IMR-90 (cell line): ENCODE results near the gene CACNA1D. TPM values are rescaled to one million over a fixed set of nuclear protein-coding genes. Genes with fewer than 3 reads are reported as not detected.

Source experiments
- ATAC-seq: fragments of 200-7000 bp; cut with Tn5 transposase; 2 replicates; pipeline ENCODE4 v1.9.1; 2020; ENCODE audit warnings: low read depth, mild to moderate bottlenecking, moderate library complexity
- BruUV-seq: library from RNA; stranded (reverse); fragments of 400-500 nt; replicated peaks from 2 replicates; lab custom pipeline; 2021; lab: Mats Ljungman, UMichigan
- CTCF ChIA-PET: fragments of 300-600 bp; formaldehyde crosslinking; extraction: SDS; loops from one replicate; lab custom pipeline; 2021; ENCODE audit warnings: antibody characterized with exemption; lab: Yijun Ruan, JAX
- POLR2A ChIA-PET: fragments of 300-600 bp; sonication (Branson Sonifier 250); formaldehyde crosslinking; loops from one replicate; lab custom pipeline; 2022; ENCODE audit warnings: antibody characterized with exemption; ENCODE audit not compliant: unreplicated experiment; lab: Charles Lee
- DNase-seq: peaks from one replicate; pipeline ENCODE4 v3.0.0; 2013
- H2AFZ ChIP-seq: replicated peaks from 2 replicates; pipeline ENCODE3; 2013; ENCODE audit warnings: low read length, mild to moderate bottlenecking; ENCODE audit not compliant: poor library complexity
- H2AK5ac ChIP-seq: 2 replicates; pipeline ENCODE4 v1.6.1; 2013; ENCODE audit warnings: low read depth, low read length, inconsistent platforms
- H2AK9ac ChIP-seq: replicated peaks from 2 replicates; pipeline ENCODE3; 2013; ENCODE audit warnings: mild to moderate bottlenecking, low read depth, low read length, moderate library complexity; ENCODE audit not compliant: poor library complexity
- H2BK120ac ChIP-seq: 2 replicates; pipeline ENCODE4 v1.6.1; 2013; ENCODE audit warnings: low read depth, low read length, inconsistent platforms
- H2BK15ac ChIP-seq: 3 replicates; pipeline ENCODE4 v1.6.1; 2013; ENCODE audit warnings: low read depth, low read length, inconsistent platforms
- H2BK20ac ChIP-seq: 2 replicates; pipeline ENCODE4 v1.6.1; 2013; ENCODE audit warnings: low read depth, mild to moderate bottlenecking, inconsistent platforms, low read length, moderate library complexity
- H2BK5ac ChIP-seq: 2 replicates; pipeline ENCODE4 v1.6.1; 2013; ENCODE audit warnings: mild to moderate bottlenecking, low read depth, low read length, inconsistent platforms; ENCODE audit not compliant: poor library complexity, severe bottlenecking
- H3K14ac ChIP-seq: replicated peaks from 2 replicates; pipeline ENCODE4 v1.6.1; 2013; ENCODE audit warnings: low read depth, low read length, inconsistent platforms
- H3K18ac ChIP-seq: 2 replicates; pipeline ENCODE4 v1.6.1; 2013; ENCODE audit warnings: low read depth, low read length, control low read depth
- H3K23ac ChIP-seq: 2 replicates; pipeline ENCODE4 v1.6.1; 2013; ENCODE audit warnings: low read depth, low read length, inconsistent platforms
- H3K27ac ChIP-seq: 2 replicates; pipeline ENCODE4 v1.5.1; 2013; ENCODE audit warnings: mild to moderate bottlenecking, control low read depth, low read length; ENCODE audit not compliant: insufficient read depth
- H3K27me3 ChIP-seq: 2 replicates; pipeline ENCODE4 v1.6.1; 2013; ENCODE audit warnings: low read length; ENCODE audit not compliant: control insufficient read depth, insufficient read depth
- H3K36me3 ChIP-seq: 2 replicates; pipeline ENCODE4 v1.6.1; 2013; ENCODE audit warnings: low read length, mixed read lengths; ENCODE audit not compliant: control insufficient read depth, insufficient read depth
- H3K4ac ChIP-seq: 2 replicates; pipeline ENCODE4 v1.6.1; 2013; ENCODE audit warnings: low read depth, low read length, inconsistent platforms
- H3K4me1 ChIP-seq: 2 replicates; pipeline ENCODE4 v1.6.1; 2013; ENCODE audit warnings: low read length, mixed read lengths; ENCODE audit not compliant: control insufficient read depth, insufficient read depth
- H3K4me2 ChIP-seq: 2 replicates; pipeline ENCODE4 v1.6.1; 2013; ENCODE audit warnings: low read depth, mild to moderate bottlenecking, control low read depth, low read length, moderate library complexity
- H3K4me3 ChIP-seq: 2 replicates; pipeline ENCODE4 v1.5.1; 2013; ENCODE audit warnings: low read depth, mild to moderate bottlenecking, control low read depth, low read length, moderate library complexity; ENCODE audit not compliant: insufficient read depth
- H3K56ac ChIP-seq: 2 replicates; pipeline ENCODE4 v1.6.1; 2013; ENCODE audit warnings: low read length, inconsistent platforms; ENCODE audit not compliant: insufficient read depth; ENCODE audit errors: extremely low read depth
- H3K79me1 ChIP-seq, 2 experiments: 2 replicates each; pipeline ENCODE4 v1.6.1; 2013; ENCODE audit warnings: low read length in 2 of 2, inconsistent platforms in 1 of 2, low read depth in 1 of 2
- H3K9ac ChIP-seq: 2 replicates; pipeline ENCODE4 v1.6.1; 2013; ENCODE audit warnings: low read depth, low read length, control low read depth
- H3K9me1 ChIP-seq: 2 replicates; pipeline ENCODE4 v1.6.1; 2013; ENCODE audit warnings: low read length, inconsistent platforms; ENCODE audit not compliant: insufficient read depth
- H3K9me3 ChIP-seq: 2 replicates; pipeline ENCODE4 v1.6.1; 2013; ENCODE audit warnings: low read length; ENCODE audit not compliant: control insufficient read depth, insufficient read depth
- H4K20me1 ChIP-seq: 2 replicates; pipeline ENCODE4 v1.6.1; 2013; ENCODE audit warnings: low read length, inconsistent platforms; ENCODE audit not compliant: insufficient read depth
- H4K5ac ChIP-seq: 2 replicates; pipeline ENCODE4 v1.6.1; 2013; ENCODE audit warnings: mild to moderate bottlenecking, low read depth, low read length, control low read depth
- H4K8ac ChIP-seq, 2 experiments: 2 replicates each; pipeline ENCODE4 v1.6.1; 2013; ENCODE audit warnings: low read depth in 2 of 2, low read length in 2 of 2, control low read depth in 1 of 2, inconsistent platforms in 1 of 2
- H4K91ac ChIP-seq: 2 replicates; pipeline ENCODE4 v1.6.1; 2013; ENCODE audit warnings: low read depth, low read length, inconsistent platforms; ENCODE audit not compliant: insufficient read depth
- BHLHE40 ChIP-seq: fragments of 150-350 bp; IDR thresholded peaks from 2 replicates; pipeline ENCODE4 v1.6.1; 2016; ENCODE audit warnings: mild to moderate bottlenecking, low read depth, low read length
- CEBPB ChIP-seq: IDR thresholded peaks from 2 replicates; pipeline ENCODE4 v1.6.1; 2012; ENCODE audit warnings: low read depth, low read length, improper control_type of control experiment
- FOS ChIP-seq: fragments of 150-350 bp; IDR thresholded peaks from 2 replicates; pipeline ENCODE4 v1.6.1; 2016; ENCODE audit warnings: low read depth, low read length
- MAFK ChIP-seq: IDR thresholded peaks from 2 replicates; pipeline ENCODE4 v1.6.1; 2012; ENCODE audit warnings: low read depth, low read length, improper control_type of control experiment
- MAZ ChIP-seq: IDR thresholded peaks from 2 replicates; pipeline ENCODE4 v1.6.1; 2012; ENCODE audit warnings: low read depth, mild to moderate bottlenecking, low read length, improper control_type of control experiment, moderate library complexity, borderline replicate concordance
- MXI1 ChIP-seq: IDR thresholded peaks from 2 replicates; pipeline ENCODE4 v1.6.1; 2012; ENCODE audit warnings: low read depth, mild to moderate bottlenecking, low read length, moderate library complexity, borderline replicate concordance
- NFE2L2 ChIP-seq: fragments of 150-350 bp; IDR thresholded peaks from 2 replicates; pipeline ENCODE4 v1.6.1; 2016; ENCODE audit warnings: low read depth, mild to moderate bottlenecking, low read length
- RAD21 ChIP-seq: IDR thresholded peaks from 2 replicates; pipeline ENCODE4 v1.6.1; 2012; ENCODE audit warnings: low read length, improper control_type of control experiment
- RCOR1 ChIP-seq: IDR thresholded peaks from 2 replicates; pipeline ENCODE4 v1.6.1; 2012; ENCODE audit warnings: mild to moderate bottlenecking, low read length, improper control_type of control experiment; ENCODE audit not compliant: insufficient replicate concordance
- RFX5 ChIP-seq: IDR thresholded peaks from 2 replicates; pipeline ENCODE4 v1.8.0; 2012; ENCODE audit warnings: low read depth, mild to moderate bottlenecking, low read length, moderate library complexity
- SMC3 ChIP-seq: fragments of 150-350 bp; IDR thresholded peaks from 2 replicates; pipeline ENCODE4 v1.6.1; 2016; ENCODE audit warnings: low read depth, mild to moderate bottlenecking, antibody characterized with exemption, low read length, moderate library complexity
- WGBS, 2 experiments: methylation state at CpG; one replicate each; pipeline versions ENCODE4 v1.1.5 to v1.1.7; 2013; ENCODE audit warnings: missing lambda C conversion rate in 2 of 2; ENCODE audit not compliant: insufficient read length in 1 of 2; ENCODE audit errors: extremely low coverage in 2 of 2; 5-methylcytosine and 5-hydroxymethylcytosine counted together
- dilution Hi-C: fragments of 300-500 bp; cut with HindIII; formaldehyde crosslinking; loops from one replicate; pipeline ENCODE4 v1.14.3; 2018; ENCODE audit warnings: low sequenced_read_pairs; ENCODE audit not compliant: unreplicated experiment
- in situ Hi-C: fragments of 300-500 bp; cut with MboI; formaldehyde crosslinking; loops from 3 replicates; pipeline ENCODE4 v1.14.3; 2019; ENCODE audit warnings: low sequenced_read_pairs, inconsistent platforms, mixed read lengths
- intact Hi-C: fragments of 100-400 bp; cut with micrococcal nuclease; formaldehyde crosslinking; loops from 2 replicates; pipeline ENCODE4 v1.10.0; 2022
- polyA plus RNA-seq, 3 experiments: library from polyadenylated mRNA; depleted of rRNA; stranded (reverse); fragments of >200 nt; gene quantifications; 2 replicates each; pipeline ENCODE4 v1.2.3, GENCODE V29; 2012; ENCODE audit warnings: low replicate concordance in 1 of 3
- total RNA-seq: library from RNA; depleted of rRNA; stranded (reverse); fragments of >200 nt; gene quantifications from 2 replicates; pipeline ENCODE4 v1.2.3, GENCODE V29; 2012
- TF ChIP-seq, protein P1 (sequence below): fragments of 150-350 bp; IDR thresholded peaks from 2 replicates; pipeline ENCODE4 v1.6.1; 2016; ENCODE audit warnings: low read depth, mild to moderate bottlenecking, low read length, moderate library complexity, borderline replicate concordance
- TF ChIP-seq, protein P2 (sequence below): fragments of 150-350 bp; IDR thresholded peaks from 2 replicates; pipeline ENCODE4 v1.6.1; 2017; ENCODE audit warnings: mild to moderate bottlenecking, antibody characterized with exemption, low read length, low read depth
- TF ChIP-seq, protein P3 (sequence below): conservative IDR thresholded peaks from 2 replicates; pipeline ENCODE4 v1.5.1; 2012; ENCODE audit warnings: mild to moderate bottlenecking, low read depth, low read length, improper control_type of control experiment

Gene CACNA1D
- total and polyA plus RNA-seq, 2 of the 4 experiments (the other 2 are of a cell fraction): 0.07 TPM; not detected in 1

DNA sequence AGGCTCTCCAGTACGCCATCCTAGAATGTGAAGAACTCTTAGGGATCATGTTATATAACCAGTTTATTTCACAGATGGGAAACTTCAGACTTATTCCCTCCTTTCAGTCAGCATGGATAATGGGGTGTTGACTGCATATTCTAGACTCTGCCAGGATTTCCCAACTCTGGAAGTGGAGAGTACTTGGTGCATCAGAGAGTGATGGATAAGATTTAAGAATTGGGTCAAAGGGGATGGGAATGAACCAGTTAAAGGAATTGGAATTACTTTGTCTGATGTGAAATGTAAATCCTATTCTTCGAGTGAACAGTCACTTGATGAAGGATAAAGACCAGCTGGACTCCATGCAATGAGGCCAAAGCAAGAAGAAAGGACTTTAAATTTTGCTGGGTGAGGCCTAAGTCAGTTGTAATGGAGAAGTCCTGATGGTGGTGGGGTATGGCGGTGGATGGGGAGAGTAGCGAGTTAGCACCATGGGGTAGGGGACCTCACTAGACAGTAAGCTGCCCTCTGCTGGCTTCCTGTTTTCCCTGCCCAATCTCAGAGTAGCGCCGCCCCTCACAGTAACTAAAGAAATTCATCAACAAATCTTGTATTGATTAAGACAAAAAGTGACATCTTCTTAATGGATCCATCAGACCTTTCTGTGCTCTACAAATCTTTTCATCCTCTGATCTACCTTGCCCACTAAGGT lies 7.3 kb upstream of the CACNA1D start:
- Histone ChIP-seq H3K27me3 (peaks cover 8% of the 10 kb centered on the region), H2AK5ac (no peak overlapping the region), H4K91ac (no peak overlapping the region), H3K9me3 (no peaks in the 10 kb centered on the region), H3K27ac (no peak overlapping the region), H4K5ac (no peak overlapping the region), H2BK15ac (no peak overlapping the region), H3K4ac (no peak overlapping the region), H3K4me2 (no peak overlapping the region), H4K8ac (no peak overlapping the region), H3K23ac (no peak overlapping the region), H3K79me1 (no peaks in the 10 kb centered on the region), H3K4me3 (no peak overlapping the region), H2BK20ac (no peak overlapping the region), H2AFZ (no peak overlapping the region), H3K14ac (no peak overlapping the region), H2AK9ac (no peak overlapping the region), H3K18ac (no peak overlapping the region), H3K9me1 (no peaks in the 10 kb centered on the region), H4K20me1 (no peaks in the 10 kb centered on the region), H2BK120ac (no peak overlapping the region), H2BK5ac (no peak overlapping the region), H3K9ac (no peak overlapping the region), H3K56ac (no peak overlapping the region), H3K36me3 (no peaks in the 10 kb centered on the region), H3K4me1 (no peaks in the 10 kb centered on the region)
- WGBS, 2 experiments: 0% methylated on average over 1 of the region's 6 CpGs; no CpG with 5 or more reads in 1 of the 2 experiments
- in situ Hi-C loops: no loop called here
- no peak for TF ChIP-seq MXI1
- no peak for TF ChIP-seq NFE2L2
- TF ChIP-seq, protein P1, sequence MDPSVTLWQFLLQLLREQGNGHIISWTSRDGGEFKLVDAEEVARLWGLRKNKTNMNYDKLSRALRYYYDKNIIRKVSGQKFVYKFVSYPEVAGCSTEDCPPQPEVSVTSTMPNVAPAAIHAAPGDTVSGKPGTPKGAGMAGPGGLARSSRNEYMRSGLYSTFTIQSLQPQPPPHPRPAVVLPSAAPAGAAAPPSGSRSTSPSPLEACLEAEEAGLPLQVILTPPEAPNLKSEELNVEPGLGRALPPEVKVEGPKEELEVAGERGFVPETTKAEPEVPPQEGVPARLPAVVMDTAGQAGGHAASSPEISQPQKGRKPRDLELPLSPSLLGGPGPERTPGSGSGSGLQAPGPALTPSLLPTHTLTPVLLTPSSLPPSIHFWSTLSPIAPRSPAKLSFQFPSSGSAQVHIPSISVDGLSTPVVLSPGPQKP: no peak
- TF ChIP-seq RFX5: no peak
- no peak for TF ChIP-seq BHLHE40
- TF ChIP-seq RAD21: no peak
- no peak for TF ChIP-seq SMC3
- no peak for TF ChIP-seq RCOR1
- TF ChIP-seq CEBPB: no peak
- TF ChIP-seq, protein P2, sequence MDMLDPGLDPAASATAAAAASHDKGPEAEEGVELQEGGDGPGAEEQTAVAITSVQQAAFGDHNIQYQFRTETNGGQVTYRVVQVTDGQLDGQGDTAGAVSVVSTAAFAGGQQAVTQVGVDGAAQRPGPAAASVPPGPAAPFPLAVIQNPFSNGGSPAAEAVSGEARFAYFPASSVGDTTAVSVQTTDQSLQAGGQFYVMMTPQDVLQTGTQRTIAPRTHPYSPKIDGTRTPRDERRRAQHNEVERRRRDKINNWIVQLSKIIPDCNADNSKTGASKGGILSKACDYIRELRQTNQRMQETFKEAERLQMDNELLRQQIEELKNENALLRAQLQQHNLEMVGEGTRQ: no peak
- TF ChIP-seq, protein P3, sequence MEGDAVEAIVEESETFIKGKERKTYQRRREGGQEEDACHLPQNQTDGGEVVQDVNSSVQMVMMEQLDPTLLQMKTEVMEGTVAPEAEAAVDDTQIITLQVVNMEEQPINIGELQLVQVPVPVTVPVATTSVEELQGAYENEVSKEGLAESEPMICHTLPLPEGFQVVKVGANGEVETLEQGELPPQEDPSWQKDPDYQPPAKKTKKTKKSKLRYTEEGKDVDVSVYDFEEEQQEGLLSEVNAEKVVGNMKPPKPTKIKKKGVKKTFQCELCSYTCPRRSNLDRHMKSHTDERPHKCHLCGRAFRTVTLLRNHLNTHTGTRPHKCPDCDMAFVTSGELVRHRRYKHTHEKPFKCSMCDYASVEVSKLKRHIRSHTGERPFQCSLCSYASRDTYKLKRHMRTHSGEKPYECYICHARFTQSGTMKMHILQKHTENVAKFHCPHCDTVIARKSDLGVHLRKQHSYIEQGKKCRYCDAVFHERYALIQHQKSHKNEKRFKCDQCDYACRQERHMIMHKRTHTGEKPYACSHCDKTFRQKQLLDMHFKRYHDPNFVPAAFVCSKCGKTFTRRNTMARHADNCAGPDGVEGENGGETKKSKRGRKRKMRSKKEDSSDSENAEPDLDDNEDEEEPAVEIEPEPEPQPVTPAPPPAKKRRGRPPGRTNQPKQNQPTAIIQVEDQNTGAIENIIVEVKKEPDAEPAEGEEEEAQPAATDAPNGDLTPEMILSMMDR: no peak
- TF ChIP-seq FOS: no peak
- no peak for TF ChIP-seq MAZ
- no peak for TF ChIP-seq MAFK
- CTCF ChIA-PET: interaction anchor here (0.6 kb wide), 1 partner anchor 102 kb away, joined by 3 read pairs; no protein-coding TSS in a partner anchor
- no TSS peak for BruUV-seq
- POLR2A ChIA-PET: interaction anchor here (0.6 kb wide), 1 partner anchor 421 kb away, joined by 4 read pairs; no protein-coding TSS in a partner anchor
- ATAC-seq (no peak), DNase-seq (no peak)
- dilution Hi-C loops: no loop called here
- intact Hi-C loops: no loop called here
